HCT116 (cell line): ENCODE data around the gene LHFPL6. TPM values are rescaled to one million over a fixed set of nuclear protein-coding genes. Genes with fewer than 3 reads are reported as not detected.

Source experiments
- ATAC-seq: fragments of 200-7000 bp; cut with Tn5 transposase; 2 replicates; pipeline ENCODE4 v1.9.1; 2020; ENCODE audit warnings: mild to moderate bottlenecking, moderate library complexity
- BruUV-seq: library from RNA; stranded (reverse); fragments of 400-500 nt; replicated peaks from 2 replicates; lab custom pipeline; 2021; lab: Mats Ljungman, UMichigan
- CTCF ChIA-PET: fragments of 300-600 bp; sonication (Branson Sonifier 250); formaldehyde crosslinking; loops from one replicate; lab custom pipeline; 2021; ENCODE audit warnings: antibody characterized with exemption; lab: Charles Lee
- POLR2A ChIA-PET: fragments of 300-600, 350-600 bp; sonication (Branson Sonifier 250); formaldehyde crosslinking; loops from one replicate; lab custom pipeline; 2021; ENCODE audit warnings: antibody characterized with exemption; lab: Charles Lee
- RAD21 ChIA-PET, 2 experiments: fragments of 300-600 bp; sonication (Branson Sonifier 250); formaldehyde crosslinking; loops; one replicate each; lab custom pipeline; 2023; ENCODE audit warnings: low total read pairs in 2 of 2; ENCODE audit not compliant: uncharacterized antibody in 2 of 2, unreplicated experiment in 2 of 2, low non-redundant PET in 1 of 2; lab: Charles Lee
- DNase-seq: peaks from one replicate; pipeline ENCODE4 v3.0.0-alpha.2; 2010; ENCODE audit warnings: low read depth, low spot score
- H2AFZ ChIP-seq: fragments of 200-600 bp; shearing (Covaris generic), sonication (generic); 2 replicates; pipeline ENCODE4 v1.6.1; 2017; ENCODE audit warnings: low read depth, mixed run types, mixed read lengths, antibody characterized with exemption, low read length; ENCODE audit not compliant: poor library complexity, severe bottlenecking
- H3K27ac ChIP-seq: 2 replicates; pipeline ENCODE4 v1.5.1; 2012; ENCODE audit warnings: low read depth, low read length
- H3K27me3 ChIP-seq: fragments of 200-600 bp; sonication (generic); 2 replicates; pipeline ENCODE4 v1.6.1; 2016; ENCODE audit warnings: mixed run types, low read length, mixed read lengths; ENCODE audit not compliant: insufficient read depth
- H3K36me3 ChIP-seq, 2 experiments: fragments of 200-500 bp in 1 of 2; fragments of 200-600 bp in 1 of 2; sonication (Bioruptor generic) in 1 of 2; sonication (generic) in 1 of 2; 2 replicates each; pipeline versions ENCODE4 v1.5.1 to v1.6.1; 2014 to 2016; ENCODE audit warnings: low read length in 2 of 2, inconsistent platforms in 1 of 2, mixed read lengths in 1 of 2, mixed run types in 1 of 2; ENCODE audit not compliant: insufficient read depth in 2 of 2, control insufficient read depth in 1 of 2
- H3K4me1 ChIP-seq, 2 experiments: fragments of 200-600 bp in 1 of 2; sonication (generic) in 1 of 2; 2 replicates each; pipeline versions ENCODE4 v1.5.1 to v1.6.1; 2012 to 2017; ENCODE audit warnings: low read length in 2 of 2, inconsistent platforms in 1 of 2, mild to moderate bottlenecking in 1 of 2, mixed read lengths in 1 of 2, mixed run types in 1 of 2, moderate library complexity in 1 of 2; ENCODE audit not compliant: insufficient read depth in 2 of 2, control insufficient read depth in 1 of 2
- H3K4me2 ChIP-seq: fragments of 200-600 bp; sonication (generic); 2 replicates; pipeline ENCODE4 v1.6.1; 2017; ENCODE audit warnings: mixed run types, low read length, mixed read lengths
- H3K4me3 ChIP-seq, 2 experiments: fragments of 200-600 bp in 1 of 2; sonication (generic) in 1 of 2; replicated peaks in 1 of 2; 2 replicates each; pipeline ENCODE4 v1.5.1; 2011 to 2016; ENCODE audit warnings: low read length in 2 of 2, control low read depth in 1 of 2, low read depth in 1 of 2, mild to moderate bottlenecking in 1 of 2, mixed read lengths in 1 of 2, mixed run types in 1 of 2
- H3K79me2 ChIP-seq: fragments of 200-600 bp; sonication (generic); 2 replicates; pipeline ENCODE4 v1.6.1; 2017; ENCODE audit warnings: mild to moderate bottlenecking, mixed run types, low read length, moderate library complexity, mixed read lengths; ENCODE audit not compliant: insufficient read depth
- H3K9ac ChIP-seq: fragments of 200-600 bp; sonication (generic); 2 replicates; pipeline ENCODE4 v1.6.1; 2016; ENCODE audit warnings: low read length, mixed read lengths
- H3K9me2 ChIP-seq: fragments of 200-600 bp; sonication (generic), shearing (Covaris generic); 2 replicates; pipeline ENCODE4 v1.6.1; 2017; ENCODE audit warnings: mixed run types, mild to moderate bottlenecking, moderate library complexity; ENCODE audit not compliant: insufficient read depth
- H3K9me3 ChIP-seq, 2 experiments: fragments of 200-500 bp in 1 of 2; fragments of 200-600 bp in 1 of 2; sonication (Bioruptor generic) in 1 of 2; sonication (generic) in 1 of 2; 2 replicates each; pipeline ENCODE4 v1.6.1; 2014 to 2017; ENCODE audit warnings: low read length in 2 of 2, mixed read lengths in 2 of 2, inconsistent platforms in 1 of 2, low read depth in 1 of 2, mild to moderate bottlenecking in 1 of 2, mixed run types in 1 of 2, moderate library complexity in 1 of 2; ENCODE audit not compliant: control insufficient read depth in 1 of 2, insufficient read depth in 1 of 2
- H4K20me1 ChIP-seq: fragments of 200-600 bp; sonication (generic), shearing (Covaris generic); 2 replicates; pipeline ENCODE4 v1.6.1; 2017; ENCODE audit warnings: mixed run types, mild to moderate bottlenecking, moderate library complexity; ENCODE audit not compliant: insufficient read depth
- ATF3 ChIP-seq: IDR thresholded peaks from 2 replicates; pipeline ENCODE4 v1.6.1; 2012
- CBX3 ChIP-seq: IDR thresholded peaks from 2 replicates; pipeline ENCODE4 v1.6.1; 2012; ENCODE audit warnings: low read depth
- CEBPB ChIP-seq: IDR thresholded peaks from 2 replicates; pipeline ENCODE4 v1.6.1; 2012; ENCODE audit warnings: low read depth
- EGR1 ChIP-seq: IDR thresholded peaks from 2 replicates; pipeline ENCODE4 v1.6.1; 2012; ENCODE audit warnings: low read depth
- ELF1 ChIP-seq: IDR thresholded peaks from 2 replicates; pipeline ENCODE4 v1.6.1; 2012; ENCODE audit warnings: low read depth, borderline replicate concordance
- EZH2 ChIP-seq: fragments of 200-600 bp; sonication (generic); IDR thresholded peaks from 2 replicates; pipeline ENCODE4 v1.6.1; 2017; ENCODE audit warnings: antibody characterized with exemption, mixed run types
- FOSL1 ChIP-seq: IDR thresholded peaks from 2 replicates; pipeline ENCODE4 v1.6.1; 2012; ENCODE audit warnings: low read depth
- JUND ChIP-seq: IDR thresholded peaks from 2 replicates; pipeline ENCODE4 v1.6.1; 2012
- POLR2A ChIP-seq: IDR thresholded peaks from 2 replicates; pipeline ENCODE4 v1.7.0; 2011; ENCODE audit warnings: borderline replicate concordance; ENCODE audit not compliant: insufficient read depth, insufficient read length; ENCODE audit errors: extremely low read depth
- POLR2AphosphoS5 ChIP-seq: IDR thresholded peaks from 2 replicates; pipeline ENCODE4 v1.6.1; 2011; ENCODE audit warnings: mild to moderate bottlenecking, low read depth, low read length, moderate library complexity
- SIN3A ChIP-seq: IDR thresholded peaks from 2 replicates; pipeline ENCODE4 v1.6.1; 2012; ENCODE audit warnings: low read depth
- SP1 ChIP-seq: IDR thresholded peaks from 2 replicates; pipeline ENCODE4 v1.6.1; 2012; ENCODE audit warnings: low read depth
- SRF ChIP-seq: IDR thresholded peaks from 2 replicates; pipeline ENCODE4 v1.6.1; 2012; ENCODE audit warnings: low read depth
- YY1 ChIP-seq: IDR thresholded peaks from 2 replicates; pipeline ENCODE4 v1.6.1; 2011; ENCODE audit warnings: low read length, low read depth, moderate library complexity, mild to moderate bottlenecking; ENCODE audit not compliant: insufficient replicate concordance; ENCODE audit errors: extremely low read depth
- ZBTB33 ChIP-seq: IDR thresholded peaks from 2 replicates; pipeline ENCODE4 v1.6.1; 2011; ENCODE audit warnings: mild to moderate bottlenecking, low read length, moderate library complexity; ENCODE audit not compliant: insufficient replicate concordance; ENCODE audit errors: extremely low read depth
- ZFX ChIP-seq: fragments of 450-650 bp; IDR thresholded peaks from 2 replicates; pipeline ENCODE4 v1.6.1; 2017
- ZNF274 ChIP-seq: fragments of 200-500 bp; sonication (Bioruptor generic); IDR thresholded peaks from 2 replicates; pipeline ENCODE4 v1.6.1; 2014; ENCODE audit warnings: mild to moderate bottlenecking, low read depth, low read length, inconsistent platforms
- intact Hi-C: fragments of 100-400 bp; cut with micrococcal nuclease; formaldehyde crosslinking; loops from 2 replicates; pipeline ENCODE4 v1.10.0; 2022
- total RNA-seq: library from RNA; stranded (reverse); gene quantifications from one replicate; pipeline ENCODE4 v1.2.1, GENCODE V29; 2021; ENCODE audit not compliant: unreplicated experiment
- TF ChIP-seq, protein P1 (sequence below): IDR thresholded peaks from 2 replicates; pipeline ENCODE4 v1.6.1; 2012; ENCODE audit warnings: low read depth

Gene LHFPL6
- total RNA-seq, 1 experiment from 2014 or later: 0.22 TPM

DNA sequence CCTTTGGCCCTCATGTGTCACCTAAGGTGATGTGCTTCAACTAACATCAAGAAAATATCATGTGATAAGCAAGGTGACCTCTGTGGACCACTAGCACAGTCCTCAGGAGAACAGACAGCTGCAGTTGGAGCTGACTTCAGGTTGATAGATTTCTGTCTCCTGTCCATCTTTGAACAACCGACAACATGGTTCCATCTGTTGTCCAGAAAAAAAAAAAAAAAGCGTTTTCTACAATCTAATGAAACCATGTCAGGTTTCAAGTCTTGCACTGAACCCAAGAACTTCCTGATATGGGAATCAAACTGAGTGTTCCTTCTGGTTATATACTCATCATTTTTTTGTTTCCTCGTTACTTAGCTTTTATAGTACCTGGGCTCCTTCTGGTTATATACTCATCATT, 75.7 kb downstream of the LHFPL6 start:
- Histone ChIP-seq H4K20me1 (no peaks in the 10 kb centered on the region), H3K9me3 (no peaks in the 10 kb centered on the region), H3K79me2 (no peaks in the 10 kb centered on the region), H3K9ac (no peak overlapping the region), H3K4me2 (no peak overlapping the region), H3K27me3 (no peaks in the 10 kb centered on the region), H3K4me3 (no peak overlapping the region), H2AFZ (no peak overlapping the region), H3K4me1 (peaks cover 0 to 15% of the 10 kb centered on the region in 2 experiments; a peak in 2 of 4 replicates), H3K27ac (no peak overlapping the region), H3K9me2 (no peaks in the 10 kb centered on the region), H3K36me3 (no peaks in the 10 kb centered on the region)
- no peak for ATAC-seq
- DNase-seq: no peak
- TF ChIP-seq SIN3A (no peak), EGR1 (no peak), POLR2AphosphoS5 (no peak), ZNF274 (no peak), POLR2A (no peak), CEBPB (no peak), SP1 (no peak), YY1 (no peak), ZBTB33 (no peak), ATF3 (no peak), CBX3 (no peak), ELF1 (no peak), JUND (no peak), FOSL1 (no peak), SRF (no peak), ZFX (no peak), EZH2 (no peak)
- TF ChIP-seq, protein P1, sequence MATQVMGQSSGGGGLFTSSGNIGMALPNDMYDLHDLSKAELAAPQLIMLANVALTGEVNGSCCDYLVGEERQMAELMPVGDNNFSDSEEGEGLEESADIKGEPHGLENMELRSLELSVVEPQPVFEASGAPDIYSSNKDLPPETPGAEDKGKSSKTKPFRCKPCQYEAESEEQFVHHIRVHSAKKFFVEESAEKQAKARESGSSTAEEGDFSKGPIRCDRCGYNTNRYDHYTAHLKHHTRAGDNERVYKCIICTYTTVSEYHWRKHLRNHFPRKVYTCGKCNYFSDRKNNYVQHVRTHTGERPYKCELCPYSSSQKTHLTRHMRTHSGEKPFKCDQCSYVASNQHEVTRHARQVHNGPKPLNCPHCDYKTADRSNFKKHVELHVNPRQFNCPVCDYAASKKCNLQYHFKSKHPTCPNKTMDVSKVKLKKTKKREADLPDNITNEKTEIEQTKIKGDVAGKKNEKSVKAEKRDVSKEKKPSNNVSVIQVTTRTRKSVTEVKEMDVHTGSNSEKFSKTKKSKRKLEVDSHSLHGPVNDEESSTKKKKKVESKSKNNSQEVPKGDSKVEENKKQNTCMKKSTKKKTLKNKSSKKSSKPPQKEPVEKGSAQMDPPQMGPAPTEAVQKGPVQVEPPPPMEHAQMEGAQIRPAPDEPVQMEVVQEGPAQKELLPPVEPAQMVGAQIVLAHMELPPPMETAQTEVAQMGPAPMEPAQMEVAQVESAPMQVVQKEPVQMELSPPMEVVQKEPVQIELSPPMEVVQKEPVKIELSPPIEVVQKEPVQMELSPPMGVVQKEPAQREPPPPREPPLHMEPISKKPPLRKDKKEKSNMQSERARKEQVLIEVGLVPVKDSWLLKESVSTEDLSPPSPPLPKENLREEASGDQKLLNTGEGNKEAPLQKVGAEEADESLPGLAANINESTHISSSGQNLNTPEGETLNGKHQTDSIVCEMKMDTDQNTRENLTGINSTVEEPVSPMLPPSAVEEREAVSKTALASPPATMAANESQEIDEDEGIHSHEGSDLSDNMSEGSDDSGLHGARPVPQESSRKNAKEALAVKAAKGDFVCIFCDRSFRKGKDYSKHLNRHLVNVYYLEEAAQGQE: no peak
- RAD21 ChIA-PET: no interaction called here
- no TSS peak for BruUV-seq
- CTCF ChIA-PET: no interaction called here
- POLR2A ChIA-PET: no interaction called here
- intact Hi-C loops: no loop called here
